ENCODE results near the gene TLR1. TPM values are rescaled to one million over a fixed set of nuclear protein-coding genes. Genes with fewer than 3 reads are reported as not detected.
"Not testable (repeated sequence)": the region's sequence is repeated elsewhere in the genome, so short reads cannot be mapped to it uniquely, and the experiment has no call there.

TLR1 gene
- 0.41 TPM for polyA plus RNA-seq (2013, experiment 1 of 2; ENCODE audit: insufficient read length)
- 0.30 TPM for polyA plus RNA-seq (2013, experiment 2 of 2; ENCODE audit: insufficient read length)

- DNase-seq: peak; percentile 65
Measured at GRCh38 chr4:38804654-38805295, at the start of gene TLR1. TSS of gene TLR1 (minus strand) at chr4:38804791. CDS start at chr4:38798831, 5,960 bp downstream.

GRCh38 chr4:38846015-38846414, 41.4 kb upstream of the TLR1 start:
- no peak for DNase-seq

- DNase-seq: no peak
Measured at GRCh38 chr4:38842994-38843393, 38.4 kb upstream of the TLR1 start.

GRCh38 chr4:38837849-38838248, 33.3 kb upstream of the TLR1 start:
- DNase-seq: peak; percentile 59

- no peak for DNase-seq
Measured at GRCh38 chr4:38837334-38837733, 32.7 kb upstream of the TLR1 start.

GRCh38 chr4:38834570-38834969, 30.0 kb upstream of the TLR1 start:
- DNase-seq: no peak

GRCh38 chr4:38832624-38833528, 28.3 kb upstream of the TLR1 start:
- DNase-seq: no peak

GRCh38 chr4:38832206-38832605, 27.6 kb upstream of the TLR1 start:
- no peak for DNase-seq

GRCh38 chr4:38831653-38832052, 27.1 kb upstream of the TLR1 start:
- peak; percentile 86 for DNase-seq

- DNase-seq: no peak
Measured at GRCh38 chr4:38829237-38829636, 24.6 kb upstream of the TLR1 start.

GRCh38 chr4:38823766-38824165, 19.2 kb upstream of the TLR1 start:
- no peak for DNase-seq

- DNase-seq: no peak
Measured at GRCh38 chr4:38822748-38823303, 18.2 kb upstream of the TLR1 start.

- no peak for DNase-seq
Measured at GRCh38 chr4:38821739-38822138, 17.1 kb upstream of the TLR1 start.

- DNase-seq: no peak
Measured at GRCh38 chr4:38820329-38821061, 15.9 kb upstream of the TLR1 start.

- DNase-seq: peak; percentile 84
Measured at GRCh38 chr4:38819569-38819968, 15.0 kb upstream of the TLR1 start.

- DNase-seq: no peak
Measured at GRCh38 chr4:38818441-38818976, 13.9 kb upstream of the TLR1 start.

- DNase-seq: no peak
Measured at GRCh38 chr4:38815885-38816782, 11.5 kb upstream of the TLR1 start.

GRCh38 chr4:38814386-38814785, 9.8 kb upstream of the TLR1 start:
- DNase-seq: no peak

GRCh38 chr4:38811297-38811696, 6.7 kb upstream of the TLR1 start:
- DNase-seq: no peak

GRCh38 chr4:38807462-38807861, 2.9 kb upstream of the TLR1 start:
- not testable (repeated sequence) for DNase-seq

- DNase-seq: not testable (repeated sequence)
Measured at GRCh38 chr4:38806251-38806650, 1.7 kb upstream of the TLR1 start.

Measured in fibroblast of skin of scalp (primary cell).